Measurements from ENCODE around the gene TEN1. TPM values are rescaled to one million over a fixed set of nuclear protein-coding genes. Genes with fewer than 3 reads are reported as not detected.

TEN1 gene
- polyA plus RNA-seq, 3 donors: 15.1 to 24.2 (median 22.9) TPM

DNA sequence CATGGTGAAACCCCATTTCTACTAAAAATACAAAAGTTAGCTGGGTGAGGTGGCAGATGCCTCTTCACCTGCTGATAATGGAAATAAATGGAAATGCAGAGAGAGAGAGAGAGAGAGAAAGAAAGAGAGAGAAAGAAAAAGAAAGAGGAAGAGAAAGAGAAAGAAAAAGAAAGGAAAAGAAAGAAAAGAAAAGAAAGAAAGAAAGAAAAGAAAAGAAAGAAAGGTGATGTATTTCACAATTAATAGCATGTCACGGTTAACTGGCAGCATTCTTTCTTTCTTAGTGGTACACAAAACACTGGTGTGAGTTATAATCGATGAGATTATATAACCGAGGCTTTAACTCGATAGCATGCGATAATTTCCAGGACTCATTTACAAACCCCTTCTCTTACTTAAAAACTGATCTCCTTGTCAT lies 3.3 kb upstream of the TEN1 start:
- no peak for DNase-seq (ENCODE audit: low read depth in 3 of 3, low spot score in 2 of 3)

- no peak for DNase-seq (ENCODE audit: low read depth in 3 of 3, low spot score in 2 of 3)
Measured at GRCh38 chr17:75976175-75976848, 2.7 kb upstream of the TEN1 start.

DNA sequence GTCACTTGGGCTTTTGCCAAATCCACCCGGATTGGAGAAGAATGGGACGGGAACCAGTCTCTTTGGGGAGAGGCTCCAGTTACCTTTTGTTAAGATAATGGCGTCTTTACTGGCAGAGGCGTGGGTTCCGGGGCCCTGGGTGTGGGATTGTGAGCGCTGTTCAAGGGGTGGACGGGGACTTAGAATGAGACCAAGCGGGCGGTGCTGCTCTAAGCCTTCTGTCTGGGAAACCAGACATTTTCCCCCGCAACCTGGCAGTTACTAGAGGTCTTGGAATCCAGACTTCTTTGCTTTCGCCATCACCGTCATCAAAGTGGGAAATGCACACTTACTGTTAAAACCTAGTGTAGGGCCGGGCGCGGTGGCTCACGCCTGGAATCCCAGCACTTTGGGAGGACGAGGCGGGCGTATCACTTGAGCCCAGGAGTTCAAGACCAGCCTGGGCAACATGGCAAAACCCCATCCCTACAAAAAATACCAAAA lies 706 bp downstream of the TEN1 start:
- DNase-seq (ENCODE audit: low read depth in 3 of 3, low spot score in 2 of 3): no peak

GRCh38 chr17:75980188-75981018 lies 1.4 kb downstream of the TEN1 start:
- DNase-seq (ENCODE audit: low read depth in 3 of 3, low spot score in 2 of 3): no peak

DNA sequence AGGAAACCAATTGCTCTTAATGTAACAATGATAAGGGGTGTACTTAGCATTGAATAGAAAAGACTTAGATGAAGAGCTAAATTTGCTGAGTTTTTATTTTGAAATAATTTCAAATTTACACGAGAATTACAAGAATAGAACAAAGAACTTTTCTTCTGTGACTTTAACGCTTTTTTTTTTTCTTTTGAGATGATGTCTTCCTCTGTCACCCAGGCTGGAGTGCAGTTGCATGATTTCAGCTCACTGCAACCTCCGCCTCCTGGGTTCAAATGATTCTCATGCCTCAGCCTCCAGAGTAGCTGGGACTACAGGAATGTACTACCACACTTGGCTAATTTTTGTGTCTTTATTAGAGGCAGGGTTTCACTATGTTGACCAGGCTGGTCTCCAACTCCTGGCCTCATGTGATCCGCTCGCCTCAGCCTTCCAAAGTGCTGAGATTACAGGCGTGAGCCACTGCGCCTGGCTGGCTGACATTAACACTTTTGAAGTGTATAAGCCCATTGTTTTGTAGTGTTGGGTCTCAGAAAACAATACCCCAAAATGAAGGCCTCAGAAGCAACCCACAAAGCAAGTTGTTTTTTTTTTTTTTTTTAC lies 2.1 kb downstream of the TEN1 start:
- DNase-seq (ENCODE audit: low read depth in 3 of 3, low spot score in 2 of 3): no peak

- no peak for DNase-seq (ENCODE audit: low read depth in 3 of 3, low spot score in 2 of 3)
Measured at GRCh38 chr17:75983501-75984181, 4.6 kb downstream of the TEN1 start.

GRCh38 chr17:75985986-75986385 lies 6.9 kb downstream of the TEN1 start:
- DNase-seq (ENCODE audit: low read depth in 3 of 3, low spot score in 2 of 3): no peak

DNA sequence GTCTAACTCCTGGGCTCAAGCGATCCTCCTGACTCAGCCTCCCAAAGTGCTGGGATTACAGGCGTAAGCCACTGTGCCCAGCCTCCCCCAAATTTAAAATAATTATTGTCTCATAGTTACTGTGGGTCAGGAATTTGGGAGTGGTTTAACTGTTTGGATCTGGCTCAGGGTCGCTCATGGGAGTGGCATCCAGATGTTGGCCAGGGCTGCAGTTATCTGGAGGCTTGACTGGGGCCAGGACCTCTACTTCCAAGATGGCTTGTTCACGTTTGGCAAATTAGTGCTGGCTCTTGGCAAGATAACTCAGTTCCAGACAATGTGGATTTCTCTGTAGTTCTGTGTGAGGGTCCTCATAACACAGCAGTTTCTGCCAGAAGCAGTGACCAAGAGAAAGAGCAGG lies 8.0 kb downstream of the TEN1 start:
- DNase-seq (ENCODE audit: low read depth in 3 of 3, low spot score in 2 of 3): no peak

DNA sequence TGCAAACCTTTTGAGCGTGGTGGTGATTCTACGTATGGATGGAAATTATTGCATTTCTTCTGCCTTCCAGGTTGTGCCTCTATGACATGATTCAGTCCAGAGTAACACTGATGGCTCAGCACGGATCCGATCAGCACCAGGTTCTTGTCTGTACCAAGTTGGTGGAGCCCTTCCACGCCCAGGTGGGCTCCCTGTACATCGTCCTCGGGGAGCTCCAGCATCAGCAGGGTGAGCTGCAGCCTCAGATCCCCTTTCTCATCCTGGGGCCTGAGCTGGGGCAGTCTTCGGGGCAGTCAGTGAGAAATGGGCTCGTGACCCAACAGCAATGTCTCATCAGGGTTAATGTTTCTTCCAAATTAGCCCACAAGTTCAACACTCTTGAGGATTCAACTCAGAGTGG lies 12.4 kb downstream of the TEN1 start:
- no peak for DNase-seq (ENCODE audit: low read depth in 3 of 3, low spot score in 2 of 3)

DNA sequence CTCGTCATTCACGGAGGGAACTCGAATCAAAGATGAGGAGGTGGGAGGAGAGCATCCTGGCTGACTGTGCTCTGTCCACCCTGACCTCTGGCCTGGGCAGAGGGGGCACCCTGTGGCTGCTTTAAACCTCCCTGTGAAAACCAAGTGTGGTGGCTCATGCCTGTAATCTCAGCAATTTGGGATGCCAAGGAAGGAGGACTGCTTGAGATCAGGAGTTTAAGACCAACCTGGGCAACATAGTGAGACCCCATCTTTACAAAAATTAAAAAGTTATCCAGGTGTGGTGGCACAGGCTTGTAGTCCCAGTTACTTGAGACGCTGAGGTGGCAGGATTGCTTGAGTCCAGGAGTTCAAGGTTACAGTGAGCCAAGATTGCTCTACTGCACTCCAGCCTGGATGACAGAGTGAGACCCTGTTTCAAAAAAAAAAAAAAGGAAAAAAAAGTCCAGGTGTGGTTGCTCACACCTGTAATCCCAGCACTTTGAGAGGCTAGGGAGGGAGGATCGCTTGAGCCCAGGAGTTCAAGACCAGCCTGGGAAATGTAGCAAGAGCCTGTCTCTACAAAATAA lies 15.8 kb downstream of the TEN1 start:
- no peak for DNase-seq (ENCODE audit: low read depth in 3 of 3, low spot score in 2 of 3)

- no peak for DNase-seq (ENCODE audit: low read depth in 3 of 3, low spot score in 2 of 3)
Measured at GRCh38 chr17:75995385-75995925, 16.4 kb downstream of the TEN1 start.

- DNase-seq (ENCODE audit: low read depth in 3 of 3, low spot score in 2 of 3): no peak
Measured at GRCh38 chr17:75996665-75997590, 17.9 kb downstream of the TEN1 start.

GRCh38 chr17:75998327-75998795 lies 19.3 kb downstream of the TEN1 start:
- DNase-seq (ENCODE audit: low read depth in 3 of 3, low spot score in 2 of 3): no peak

DNA sequence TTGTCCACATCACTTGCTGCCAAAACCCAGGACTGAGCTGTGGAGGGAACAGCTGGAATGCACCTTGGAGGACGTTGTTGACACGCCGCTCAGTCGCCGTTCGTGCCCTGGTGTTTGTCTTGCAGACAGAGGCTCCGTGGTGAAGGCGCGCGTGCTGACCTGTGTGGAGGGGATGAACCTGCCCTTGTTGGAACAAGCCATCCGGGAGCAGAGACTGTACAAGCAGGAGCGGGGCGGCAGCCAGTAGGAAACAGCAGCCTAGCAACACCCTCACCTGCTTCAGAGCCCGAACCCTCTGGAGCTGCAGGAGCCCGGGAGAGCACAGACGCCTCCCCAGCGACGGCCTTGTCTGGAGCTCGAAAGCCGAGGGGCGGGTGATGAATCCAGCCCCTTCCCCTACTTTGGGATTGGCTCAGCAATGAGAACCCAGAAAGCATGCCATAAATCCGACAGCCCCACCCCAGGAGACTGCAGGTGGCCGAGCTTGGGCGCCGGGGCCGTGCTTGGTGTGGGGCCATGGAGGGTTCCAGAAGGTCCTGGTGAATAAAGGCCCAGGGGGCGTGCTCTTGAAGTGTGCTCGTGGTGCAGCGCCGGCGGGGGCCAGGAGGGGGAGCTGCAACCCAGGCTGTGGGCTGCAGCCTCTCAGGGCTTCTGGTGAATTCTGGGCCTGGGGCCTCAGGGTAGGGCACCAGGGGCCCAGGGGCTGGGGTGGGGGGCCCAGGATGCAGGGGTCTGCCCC lies 21.1 kb downstream of the TEN1 start:
- DNase-seq (ENCODE audit: low read depth in 3 of 3, low spot score in 2 of 3): no peak

- no peak for DNase-seq (ENCODE audit: low read depth in 3 of 3, low spot score in 2 of 3)
Measured at GRCh38 chr17:76000755-76001521, 21.9 kb downstream of the TEN1 start, which contains the start of gene CDK3. Gene CDK3, plus strand, starts transcription at chr17:76000855. Its CDS starts 571 bp downstream, at chr17:76001426.

GRCh38 chr17:76002100-76002499 lies 23.1 kb downstream of the TEN1 start:
- no peak for DNase-seq (ENCODE audit: low read depth in 3 of 3, low spot score in 2 of 3)

- DNase-seq (ENCODE audit: low read depth in 3 of 3, low spot score in 2 of 3): no peak
Measured at GRCh38 chr17:76003915-76004314, 24.9 kb downstream of the TEN1 start.

All from right renal cortex interstitium (tissue), 3 donors.